NCI-H510A treated with DMSO at 0.1 percent for 48 hours (cell line): ENCODE measurements around the gene DPYSL4.

Experiments
- DNase-seq: peaks from one replicate; lab custom pipeline; 2025; lab: John Stamatoyannopoulos, UW

The DPYSL4 gene

GRCh38 chr10:132178672-132179545 is 7.8 kb upstream of the DPYSL4 start:
- DNase-seq: no peak

GRCh38 chr10:132179551-132180392 is 7.0 kb upstream of the DPYSL4 start:
- DNase-seq: no peak

- DNase-seq: no peak
These were observed 6.0 kb upstream of the DPYSL4 start for GRCh38 chr10:132180736-132181135.

- no peak for DNase-seq
These were observed 4.9 kb upstream of the DPYSL4 start for GRCh38 chr10:132181691-132182425.

GRCh38 chr10:132182591-132182990 is 4.2 kb upstream of the DPYSL4 start:
- no peak for DNase-seq

GRCh38 chr10:132183046-132183445 is 3.7 kb upstream of the DPYSL4 start:
- peak; percentile 35 for DNase-seq

- no peak for DNase-seq
These were observed 1.7 kb upstream of the DPYSL4 start for GRCh38 chr10:132184816-132185593.

GRCh38 chr10:132185601-132186487 is 904 bp upstream of the DPYSL4 start:
- no peak for DNase-seq

GRCh38 chr10:132187430-132188138 is 836 bp downstream of the DPYSL4 start:
- no peak for DNase-seq

GRCh38 chr10:132188331-132188730 is 1.6 kb downstream of the DPYSL4 start:
- no peak for DNase-seq

GRCh38 chr10:132189016-132189415 is 2.3 kb downstream of the DPYSL4 start:
- no peak for DNase-seq

- DNase-seq: no peak
These were observed 3.2 kb downstream of the DPYSL4 start for GRCh38 chr10:132189810-132190422.

- no peak for DNase-seq
These were observed 5.6 kb downstream of the DPYSL4 start for GRCh38 chr10:132192076-132192975.

- DNase-seq: no peak
These were observed 6.4 kb downstream of the DPYSL4 start for GRCh38 chr10:132192991-132193665.

GRCh38 chr10:132193907-132194552 is 7.3 kb downstream of the DPYSL4 start:
- DNase-seq: no peak

- no peak for DNase-seq
These were observed 8.0 kb downstream of the DPYSL4 start for GRCh38 chr10:132194726-132195125.

- no peak for DNase-seq
These were observed 8.8 kb downstream of the DPYSL4 start for GRCh38 chr10:132195366-132196075.
